HepG2 (cell line): Measurements from ENCODE around the gene HDHD3. TPM values are rescaled to one million over a fixed set of nuclear protein-coding genes. Genes with fewer than 3 reads are reported as not detected.

Experiments
- DR1 ChIP-seq: sonication (generic); formaldehyde crosslinking; IDR thresholded peaks from 2 replicates; pipeline ENCODE4 v1.8.0; 2021; ENCODE audit warnings: mild to moderate bottlenecking, missing genetic modification reagents, inconsistent platforms
- GATAD2A ChIP-seq: IDR thresholded peaks from 2 replicates; pipeline ENCODE4 v1.6.1; 2016
- HMG20B ChIP-seq: conservative IDR thresholded peaks from 2 replicates; pipeline ENCODE4 v1.6.1; 2016; ENCODE audit warnings: missing genetic modification reagents, missing compliant biosample characterization
- JUN ChIP-seq: sonication (generic); formaldehyde crosslinking; IDR thresholded peaks from 2 replicates; pipeline ENCODE4 v1.4.0; 2020; ENCODE audit warnings: mild to moderate bottlenecking, missing genetic modification reagents
- LBX2 ChIP-seq: sonication (generic); formaldehyde crosslinking; IDR thresholded peaks from 2 replicates; pipeline ENCODE4 v1.5.0; 2020; ENCODE audit warnings: missing genetic modification reagents, mild to moderate bottlenecking, borderline replicate concordance
- MEIS2 ChIP-seq: sonication (generic); formaldehyde crosslinking; IDR thresholded peaks from 2 replicates; pipeline ENCODE4 v1.9.0; 2021; ENCODE audit warnings: mild to moderate bottlenecking, missing genetic modification reagents
- NCOA5 ChIP-seq: sonication (generic); formaldehyde crosslinking; IDR thresholded peaks from 2 replicates; pipeline ENCODE4 v1.4.0; 2020; ENCODE audit warnings: missing genetic modification reagents
- RBM39 ChIP-seq: fragments of 200-400 bp; formaldehyde crosslinking; IDR thresholded peaks from one replicate; pipeline ENCODE4 v1.6.1; 2018; ENCODE audit warnings: antibody characterized with exemption, mild to moderate bottlenecking, low read depth, low read length; ENCODE audit not compliant: poor library complexity, severe bottlenecking
- REST ChIP-seq, 2 experiments: IDR thresholded peaks; 2 replicates each; pipeline ENCODE4 v1.6.1; 2011 to 2012; ENCODE audit warnings: low read length in 2 of 2, borderline replicate concordance in 1 of 2, low read depth in 1 of 2, mild to moderate bottlenecking in 1 of 2, moderate library complexity in 1 of 2
- SKI ChIP-seq: fragments of 450-650 bp; IDR thresholded peaks from one replicate; pipeline ENCODE4 v1.6.1; 2018; ENCODE audit warnings: mild to moderate bottlenecking; ENCODE audit not compliant: partially characterized antibody
- SP2 ChIP-seq: sonication (generic); formaldehyde crosslinking; IDR thresholded peaks from 2 replicates; pipeline ENCODE4 v1.5.1; 2020; ENCODE audit warnings: mild to moderate bottlenecking, missing genetic modification reagents
- TARDBP ChIP-seq: sonication (generic); formaldehyde crosslinking; IDR thresholded peaks from 2 replicates; pipeline ENCODE4 v1.8.0; 2022; ENCODE audit warnings: mild to moderate bottlenecking, missing genetic modification reagents
- ZNF235 ChIP-seq: sonication (generic); formaldehyde crosslinking; IDR thresholded peaks from 2 replicates; pipeline ENCODE4 v1.8.1; 2023; ENCODE audit warnings: mild to moderate bottlenecking, missing genetic modification reagents, borderline replicate concordance
- ZNF264 ChIP-seq: sonication (generic); formaldehyde crosslinking; IDR thresholded peaks from 2 replicates; pipeline ENCODE4 v1.4.0; 2020; ENCODE audit warnings: missing genetic modification reagents
- ZNF414 ChIP-seq: sonication (generic); formaldehyde crosslinking; IDR thresholded peaks from 2 replicates; pipeline ENCODE4 v1.5.0; 2020; ENCODE audit warnings: missing genetic modification reagents
- ZSCAN29 ChIP-seq: sonication (generic); formaldehyde crosslinking; conservative IDR thresholded peaks from 2 replicates; pipeline ENCODE4 v1.4.0; 2020; ENCODE audit warnings: mild to moderate bottlenecking, missing genetic modification reagents
- polyA plus RNA-seq, 8 experiments: library from polyadenylated mRNA; depleted of rRNA in 3 of 8; stranded (reverse) in 7 of 8; unstranded in 1 of 8; fragments of >200 nt; fragmentation: Illumina TruSeq in 4 of 8; extraction: Trizol in 4 of 8; gene quantifications; 2 replicates each; pipeline versions ENCODE4 v1.2.1 to v1.2.3, GENCODE V29; 2011 to 2016; ENCODE audit warnings: low read depth in 4 of 8, missing spikeins in 1 of 8, mixed read lengths in 1 of 8; ENCODE audit not compliant: insufficient read depth in 1 of 8
- total RNA-seq, 5 experiments: library from RNA; depleted of rRNA; stranded (reverse); fragments of >200 nt; fragmentation: Illumina TruSeq; extraction: Trizol; gene quantifications; 2 replicates each; pipeline ENCODE4 v1.2.3, GENCODE V29; 2016; ENCODE audit warnings: low read depth in 1 of 5
- TF ChIP-seq, protein P1 (sequence below), 2 experiments: sonication (generic) in 1 of 2; formaldehyde crosslinking in 1 of 2; IDR thresholded peaks; 2 replicates each; pipeline versions ENCODE4 v1.4.0 to v1.6.1; 2018 to 2020; ENCODE audit warnings: missing genetic modification reagents in 2 of 2, borderline replicate concordance in 1 of 2, low read depth in 1 of 2, mild to moderate bottlenecking in 1 of 2, missing biosample characterization in 1 of 2
- TF ChIP-seq, protein P2 (sequence below): sonication (generic); formaldehyde crosslinking; IDR thresholded peaks from 2 replicates; pipeline ENCODE4 v1.5.0; 2020; ENCODE audit warnings: missing genetic modification reagents, mild to moderate bottlenecking, borderline replicate concordance

HDHD3 gene
- total and polyA plus RNA-seq, 2 of the 13 experiments (the other 11 are each of a cell fraction or from before 2014, with no cell fraction given), result 23.1 to 38.5 TPM

DNA sequence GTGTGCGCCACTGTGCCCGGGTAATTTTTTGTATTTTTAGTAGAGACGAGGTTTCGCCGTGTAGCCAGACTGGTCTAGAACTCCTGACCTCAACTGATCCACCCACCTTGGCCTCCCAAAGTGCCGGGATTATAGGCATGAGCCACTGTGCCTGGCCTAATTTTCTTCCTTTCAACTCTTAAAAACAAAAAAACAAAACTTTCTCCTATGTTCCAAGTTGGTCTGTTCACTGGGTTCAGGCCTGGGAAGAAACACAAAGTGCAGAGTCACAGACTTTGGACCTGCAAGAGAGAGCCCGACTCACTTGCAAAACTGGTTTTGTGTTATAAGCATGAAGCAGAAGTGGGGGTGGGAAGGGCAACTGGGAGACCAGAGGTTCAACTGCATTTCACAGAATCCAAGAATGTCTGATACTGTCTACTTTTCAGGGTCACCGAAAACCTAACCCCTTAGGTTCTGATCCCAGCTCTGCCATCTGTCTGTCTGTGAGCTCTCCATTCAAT lies 5.2 kb upstream of the HDHD3 start (continued):
- TF ChIP-seq, protein P1, sequence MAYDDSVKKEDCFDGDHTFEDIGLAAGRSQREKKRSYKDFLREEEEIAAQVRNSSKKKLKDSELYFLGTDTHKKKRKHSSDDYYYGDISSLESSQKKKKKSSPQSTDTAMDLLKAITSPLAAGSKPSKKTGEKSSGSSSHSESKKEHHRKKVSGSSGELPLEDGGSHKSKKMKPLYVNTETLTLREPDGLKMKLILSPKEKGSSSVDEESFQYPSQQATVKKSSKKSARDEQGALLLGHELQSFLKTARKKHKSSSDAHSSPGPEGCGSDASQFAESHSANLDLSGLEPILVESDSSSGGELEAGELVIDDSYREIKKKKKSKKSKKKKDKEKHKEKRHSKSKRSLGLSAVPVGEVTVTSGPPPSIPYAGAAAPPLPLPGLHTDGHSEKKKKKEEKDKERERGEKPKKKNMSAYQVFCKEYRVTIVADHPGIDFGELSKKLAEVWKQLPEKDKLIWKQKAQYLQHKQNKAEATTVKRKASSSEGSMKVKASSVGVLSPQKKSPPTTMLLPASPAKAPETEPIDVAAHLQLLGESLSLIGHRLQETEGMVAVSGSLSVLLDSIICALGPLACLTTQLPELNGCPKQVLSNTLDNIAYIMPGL (CRISPR knock-in tag; IDR thresholded peaks at IDR 0.05; ENCODE audit: borderline replicate concordance in 1 of 2, low read depth in 1 of 2), result peak in 1 of 2 experiments; percentile 10; a peak in 1 of 4 replicates
- TF ChIP-seq NCOA5 (CRISPR knock-in tag) (no peak), SP2 (CRISPR knock-in tag) (no peak), MEIS2 (CRISPR knock-in tag) (0 out of 2 replicates have a peak, but pooled peaks have one; percentile 60), HMG20B (CRISPR knock-in tag) (no peak), TARDBP (CRISPR knock-in tag) (peak; percentile 67; the same call in 1 of the 2 replicates), ZNF264 (CRISPR knock-in tag) (peak; percentile 73; the same call in 1 of the 2 replicates), ZNF414 (CRISPR knock-in tag) (no peak), SKI (peak; percentile 77), DR1 (CRISPR knock-in tag) (no peak), RBM39 (no peak), ZNF235 (CRISPR knock-in tag) (no peak), ZSCAN29 (CRISPR knock-in tag) (no peak), REST (IDR thresholded peaks at IDR 0.05; ENCODE audit: borderline replicate concordance in 1 of 2, low read depth in 1 of 2, low read length in 2 of 2) (no peak), GATAD2A (peak; percentile 92), LBX2 (CRISPR knock-in tag) (no peak), JUN (CRISPR knock-in tag) (no peak)
- TF ChIP-seq, protein P2, sequence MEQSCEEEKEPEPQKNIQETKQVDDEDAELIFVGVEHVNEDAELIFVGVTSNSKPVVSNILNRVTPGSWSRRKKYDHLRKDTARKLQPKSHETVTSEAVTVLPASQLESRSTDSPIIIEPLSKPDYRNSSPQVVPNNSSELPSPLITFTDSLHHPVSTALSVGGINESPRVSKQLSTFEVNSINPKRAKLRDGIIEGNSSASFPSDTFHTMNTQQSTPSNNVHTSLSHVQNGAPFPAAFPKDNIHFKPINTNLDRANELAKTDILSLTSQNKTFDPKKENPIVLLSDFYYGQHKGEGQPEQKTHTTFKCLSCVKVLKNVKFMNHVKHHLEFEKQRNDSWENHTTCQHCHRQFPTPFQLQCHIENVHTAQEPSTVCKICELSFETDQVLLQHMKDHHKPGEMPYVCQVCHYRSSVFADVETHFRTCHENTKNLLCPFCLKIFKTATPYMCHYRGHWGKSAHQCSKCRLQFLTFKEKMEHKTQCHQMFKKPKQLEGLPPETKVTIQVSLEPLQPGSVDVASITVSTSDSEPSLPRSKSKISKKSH, result no peak
